H1 (cell line): ENCODE data around the gene ADCK2. TPM values are rescaled to one million over a fixed set of nuclear protein-coding genes. Genes with fewer than 3 reads are reported as not detected.

Source experiments
- CHD7 ChIP-seq: fragments of 300-600 bp; sonication (generic); IDR thresholded peaks from 2 replicates; pipeline ENCODE4 v1.7.1; 2012; ENCODE audit warnings: low read length, moderate library complexity, mild to moderate bottlenecking, inconsistent platforms; ENCODE audit not compliant: insufficient replicate concordance
- polyA plus RNA-seq, 7 experiments: library from polyadenylated mRNA; depleted of rRNA in 3 of 7; stranded (reverse) in 5 of 7; unstranded in 2 of 7; fragments of >200 nt in 5 of 7; fragments of 200-250 nt in 2 of 7; gene quantifications; 1 replicate in 5 of 7; 2 replicates in 1 of 7; 4 replicates in 1 of 7; pipeline versions ENCODE4 v1.2.1 to v1.2.3, GENCODE V29; 2011 to 2013; ENCODE audit warnings: missing spikeins in 2 of 7, mixed read lengths in 2 of 7
- total RNA-seq: library from RNA; stranded (reverse); fragmentation: NEBNext Ultra II Directional; extraction: Animal tissue kit (Norgen Biotek cat#: 25700); gene quantifications from 2 replicates; pipeline ENCODE4 v1.2.1, GENCODE V29; 2021

The ADCK2 gene
- total and polyA plus RNA-seq, 2 of the 8 experiments (the other 6 are each of a cell fraction or from before 2014, with no cell fraction given) = 6.9 to 11.7 TPM

GRCh38 chr7:140695381-140695780, 22.6 kb downstream of the ADCK2 start (continued):
- no peak for TF ChIP-seq CHD7
